A549 (cell line): ENCODE data around the gene ARHGEF37.

Experiments used
- BHLHE40 ChIP-seq: IDR thresholded peaks from 2 replicates; pipeline ENCODE4 v1.6.1; 2012; ENCODE audit warnings: low read depth, low read length, inconsistent platforms
- CTCF ChIP-seq: fragments of >200 bp; sonication (Bioruptor Twin); formaldehyde crosslinking; IDR thresholded peaks from 3 replicates; pipeline ENCODE4 v1.5.1; 2016
- HEYL ChIP-seq: fragments of 250-450 bp; sonication (Bioruptor Pico); IDR thresholded peaks from 2 replicates; pipeline ENCODE4 v1.8.0; 2021; ENCODE audit warnings: mild to moderate bottlenecking, moderate library complexity
- KDM1A ChIP-seq: fragments of 200-600 bp; sonication (generic); IDR thresholded peaks from 2 replicates; pipeline ENCODE4 v1.6.1; 2016; ENCODE audit warnings: low read depth, mild to moderate bottlenecking
- POLR2A ChIP-seq: IDR thresholded peaks from 2 replicates; pipeline ENCODE4 v1.6.1; 2012; ENCODE audit warnings: mild to moderate bottlenecking, low read length
- TF ChIP-seq, protein P1 (sequence below): fragments of 150-350 bp; IDR thresholded peaks from 2 replicates; pipeline ENCODE4 v1.6.1; 2014; ENCODE audit warnings: low read depth, mild to moderate bottlenecking, low read length
- TF ChIP-seq, protein P2 (sequence below): IDR thresholded peaks from 2 replicates; pipeline ENCODE4 v1.6.1; 2012

DNA sequence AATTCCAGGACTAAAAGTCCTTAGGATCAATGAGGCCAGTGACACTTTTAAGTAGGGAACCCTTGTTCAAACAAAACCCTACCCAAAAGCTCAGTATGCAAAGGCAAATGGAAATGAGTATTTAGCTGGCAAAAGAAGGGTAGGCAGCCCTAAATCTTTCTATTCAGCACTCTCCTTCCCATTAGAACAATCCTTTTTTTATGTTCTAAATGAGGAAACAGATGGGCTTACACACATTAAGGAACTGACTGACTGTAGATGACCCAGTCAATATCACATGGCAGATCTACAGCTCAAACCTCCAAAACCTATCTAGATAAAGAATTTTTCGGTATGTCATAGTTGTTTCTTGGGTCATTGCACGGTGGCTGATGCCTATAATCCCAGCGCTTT is 37.3 kb upstream of the ARHGEF37 start:
- TF ChIP-seq BHLHE40 = no peak
- TF ChIP-seq POLR2A = no peak
- TF ChIP-seq KDM1A = no peak
- TF ChIP-seq, protein P1, sequence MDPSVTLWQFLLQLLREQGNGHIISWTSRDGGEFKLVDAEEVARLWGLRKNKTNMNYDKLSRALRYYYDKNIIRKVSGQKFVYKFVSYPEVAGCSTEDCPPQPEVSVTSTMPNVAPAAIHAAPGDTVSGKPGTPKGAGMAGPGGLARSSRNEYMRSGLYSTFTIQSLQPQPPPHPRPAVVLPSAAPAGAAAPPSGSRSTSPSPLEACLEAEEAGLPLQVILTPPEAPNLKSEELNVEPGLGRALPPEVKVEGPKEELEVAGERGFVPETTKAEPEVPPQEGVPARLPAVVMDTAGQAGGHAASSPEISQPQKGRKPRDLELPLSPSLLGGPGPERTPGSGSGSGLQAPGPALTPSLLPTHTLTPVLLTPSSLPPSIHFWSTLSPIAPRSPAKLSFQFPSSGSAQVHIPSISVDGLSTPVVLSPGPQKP = no peak
- no peak for TF ChIP-seq HEYL
- no peak for TF ChIP-seq CTCF
- TF ChIP-seq, protein P2, sequence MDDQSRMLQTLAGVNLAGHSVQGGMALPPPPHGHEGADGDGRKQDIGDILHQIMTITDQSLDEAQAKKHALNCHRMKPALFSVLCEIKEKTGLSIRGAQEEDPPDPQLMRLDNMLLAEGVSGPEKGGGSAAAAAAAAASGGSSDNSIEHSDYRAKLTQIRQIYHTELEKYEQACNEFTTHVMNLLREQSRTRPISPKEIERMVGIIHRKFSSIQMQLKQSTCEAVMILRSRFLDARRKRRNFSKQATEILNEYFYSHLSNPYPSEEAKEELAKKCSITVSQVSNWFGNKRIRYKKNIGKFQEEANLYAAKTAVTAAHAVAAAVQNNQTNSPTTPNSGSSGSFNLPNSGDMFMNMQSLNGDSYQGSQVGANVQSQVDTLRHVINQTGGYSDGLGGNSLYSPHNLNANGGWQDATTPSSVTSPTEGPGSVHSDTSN = no peak
